ENCODE data around the gene NMNAT2. TPM values are rescaled to one million over a fixed set of nuclear protein-coding genes. Genes with fewer than 3 reads are reported as not detected.
"Not testable (repeated sequence)": the region's sequence is repeated elsewhere in the genome, so short reads cannot be mapped to it uniquely, and the experiment has no call there.

NMNAT2 gene
- polyA plus RNA-seq, 10 donors = 0.99 to 2.0 (median 1.5) TPM

GRCh38 chr1:183288583-183288982 lies 129.6 kb downstream of the NMNAT2 start:
- no peak for DNase-seq

DNA sequence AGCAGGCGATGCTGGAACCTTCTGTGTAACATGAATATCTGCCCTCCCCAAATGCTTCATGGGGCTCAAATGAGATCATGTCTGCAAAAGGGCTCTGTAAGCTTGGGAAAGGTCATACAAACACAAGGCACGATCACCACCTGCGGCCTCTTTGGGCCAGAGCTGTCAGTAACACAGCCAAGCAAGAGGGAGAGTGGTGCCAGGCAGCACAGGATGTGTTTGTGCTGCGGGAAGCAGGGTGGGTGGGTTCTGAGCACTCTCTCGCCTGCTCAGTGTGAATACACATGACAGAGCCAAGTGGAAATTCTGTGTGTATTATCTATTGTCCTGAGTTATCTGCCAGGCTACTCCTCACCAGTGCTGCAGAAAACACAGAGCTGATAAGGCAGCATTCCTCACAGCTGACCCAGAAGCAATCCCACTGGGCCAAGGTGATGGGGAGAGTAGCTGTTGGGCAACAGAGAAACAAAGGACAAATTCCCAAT lies 130.9 kb downstream of the NMNAT2 start:
- DNase-seq = peak in 1 of 3 donors; percentile 66

GRCh38 chr1:183285746-183286145 lies 132.4 kb downstream of the NMNAT2 start:
- DNase-seq = no peak

GRCh38 chr1:183285256-183285655 lies 132.9 kb downstream of the NMNAT2 start:
- no peak for DNase-seq

DNA sequence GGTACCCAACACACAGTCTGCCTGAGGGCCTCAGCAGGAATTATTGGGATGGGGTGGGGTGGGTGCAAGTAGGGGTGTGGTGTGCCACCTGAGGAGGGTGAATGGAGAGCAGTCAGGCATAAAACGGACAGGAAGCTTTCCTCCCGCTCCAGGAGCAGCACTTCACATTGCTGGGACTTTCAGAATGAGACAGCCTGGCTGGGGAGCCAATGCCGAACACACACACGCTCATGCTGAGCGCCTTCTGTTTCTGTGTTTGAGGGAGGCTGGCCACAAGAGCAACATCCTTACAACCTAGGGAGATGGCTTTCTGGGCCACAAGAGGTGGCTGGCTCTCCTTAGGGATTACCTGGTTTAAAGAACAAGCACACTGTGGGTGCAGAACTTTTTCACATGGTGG lies 134.1 kb downstream of the NMNAT2 start:
- no peak for DNase-seq

- peak in 1 of 3 donors; percentile 45 for DNase-seq
Measured at GRCh38 chr1:183283286-183283685, 134.9 kb downstream of the NMNAT2 start.

GRCh38 chr1:183282101-183282855 lies 135.9 kb downstream of the NMNAT2 start:
- DNase-seq = peak in 1 of 3 donors; percentile 37

DNA sequence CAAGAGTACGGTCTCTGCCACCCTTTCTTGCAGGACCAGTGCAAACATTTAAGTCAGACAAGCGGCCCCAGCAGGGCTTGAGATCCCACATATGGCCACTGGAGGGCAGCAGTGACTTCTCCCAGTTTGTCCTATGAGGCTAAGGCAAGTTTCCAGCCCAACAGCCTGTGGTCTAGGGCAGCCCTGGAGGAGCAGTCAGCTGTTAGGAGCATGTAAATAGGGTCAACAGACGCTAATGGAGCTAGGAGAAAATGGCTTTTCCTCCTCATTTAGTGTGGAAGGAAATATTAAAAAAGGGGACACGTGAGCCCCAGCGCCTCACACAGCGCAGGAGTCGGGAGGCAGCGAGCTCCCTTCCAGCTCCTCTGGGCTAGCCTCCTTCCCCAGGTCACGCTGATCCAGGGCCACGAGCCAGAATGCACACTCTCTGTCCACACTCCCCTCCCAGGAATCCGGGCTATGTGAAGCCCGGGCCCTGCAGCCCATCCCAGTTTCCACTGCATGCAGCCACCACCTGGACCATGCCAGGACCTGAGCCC lies 136.6 kb downstream of the NMNAT2 start:
- peak; percentile 93 to 96 (median 95) for DNase-seq

- DNase-seq = no peak
Measured at GRCh38 chr1:183281039-183281438, 137.1 kb downstream of the NMNAT2 start.

- DNase-seq = no peak
Measured at GRCh38 chr1:183279835-183280234, 138.3 kb downstream of the NMNAT2 start.

DNA sequence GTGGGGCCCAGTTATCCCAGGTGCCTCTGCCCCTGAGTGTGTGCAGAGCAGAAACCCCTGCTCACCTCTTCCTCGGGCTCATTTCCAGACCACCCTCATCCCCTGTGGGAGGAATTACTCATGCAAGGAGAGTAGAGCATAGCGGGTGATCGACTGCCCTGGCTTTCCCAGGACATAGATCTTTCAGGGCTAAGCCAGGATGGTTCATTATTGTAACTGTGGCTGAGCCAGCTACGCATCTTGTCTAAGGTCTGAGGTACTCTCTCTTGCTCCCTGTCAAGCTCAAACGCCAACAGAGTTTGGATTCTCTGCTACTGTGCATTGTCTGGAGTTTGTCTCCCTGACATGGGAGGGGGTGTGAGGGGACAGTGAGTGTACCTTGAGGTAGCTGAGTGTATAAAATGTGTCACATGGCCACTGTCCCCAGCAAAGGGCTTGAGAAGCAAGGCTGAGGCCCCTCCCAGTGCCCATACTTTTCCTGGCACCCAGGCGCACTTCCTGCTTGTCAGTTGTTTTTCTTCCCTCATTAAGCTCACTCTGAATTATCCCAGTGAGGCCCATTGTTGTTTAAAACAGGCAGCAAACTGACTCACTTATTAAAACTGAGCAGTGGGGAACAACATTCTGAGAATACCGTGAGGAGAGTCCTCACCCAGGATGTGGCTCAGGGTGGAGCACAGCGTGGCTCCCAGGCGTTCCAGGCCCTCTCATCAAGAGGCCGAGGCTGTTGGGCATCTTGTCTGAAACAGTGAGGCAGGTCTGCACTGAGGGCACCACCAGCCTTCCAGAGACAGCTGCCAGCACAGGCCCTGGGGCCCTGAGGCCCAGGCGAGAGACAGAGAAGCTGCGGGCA lies 139.2 kb downstream of the NMNAT2 start:
- peak in 1 of 3 donors; percentile 31 for DNase-seq

DNA sequence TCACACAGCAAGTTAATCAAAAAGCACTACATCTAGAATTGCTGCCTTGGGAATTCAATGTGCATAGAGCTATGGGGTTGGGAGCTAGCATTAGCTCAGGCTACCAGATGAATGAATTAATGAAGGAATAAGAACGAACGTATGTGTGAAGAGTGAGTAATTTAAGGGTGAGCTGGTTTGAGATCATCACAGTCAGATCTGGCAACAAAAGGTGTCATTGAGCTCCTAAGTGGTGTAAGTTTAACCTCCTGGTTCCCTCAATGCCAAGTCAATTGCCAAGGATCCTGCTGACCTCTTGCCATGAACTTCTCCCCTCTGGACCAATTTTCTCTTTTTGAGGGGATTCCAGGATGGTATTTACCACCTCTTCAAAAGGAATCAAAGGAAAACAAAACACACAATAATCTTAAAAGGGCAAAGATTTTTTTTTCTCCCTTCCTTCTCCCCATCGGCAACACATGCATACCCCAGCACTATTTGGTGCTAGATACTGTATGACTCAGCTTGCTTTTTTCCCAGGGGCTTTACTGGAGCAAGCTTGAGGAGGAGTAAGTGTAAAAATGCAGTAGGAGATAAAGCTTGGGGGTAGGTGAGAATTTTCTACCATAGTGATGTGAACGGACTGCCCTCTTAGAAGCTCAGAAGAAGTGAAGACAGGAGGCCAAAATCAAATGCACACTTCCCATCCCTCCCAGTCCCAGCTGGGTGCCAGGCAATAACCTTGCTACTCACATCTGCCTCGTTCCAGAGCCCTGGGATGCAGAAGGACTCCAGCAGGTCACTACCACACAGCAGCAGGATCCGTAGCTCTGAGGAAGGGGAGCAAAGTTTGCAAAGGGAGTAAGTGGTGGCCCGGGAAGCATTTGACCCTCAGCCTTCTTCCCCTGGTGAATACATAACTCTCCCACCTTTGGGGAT lies 140.1 kb downstream of the NMNAT2 start:
- DNase-seq = no peak

GRCh38 chr1:183276386-183277080 lies 141.6 kb downstream of the NMNAT2 start:
- no peak for DNase-seq

DNA sequence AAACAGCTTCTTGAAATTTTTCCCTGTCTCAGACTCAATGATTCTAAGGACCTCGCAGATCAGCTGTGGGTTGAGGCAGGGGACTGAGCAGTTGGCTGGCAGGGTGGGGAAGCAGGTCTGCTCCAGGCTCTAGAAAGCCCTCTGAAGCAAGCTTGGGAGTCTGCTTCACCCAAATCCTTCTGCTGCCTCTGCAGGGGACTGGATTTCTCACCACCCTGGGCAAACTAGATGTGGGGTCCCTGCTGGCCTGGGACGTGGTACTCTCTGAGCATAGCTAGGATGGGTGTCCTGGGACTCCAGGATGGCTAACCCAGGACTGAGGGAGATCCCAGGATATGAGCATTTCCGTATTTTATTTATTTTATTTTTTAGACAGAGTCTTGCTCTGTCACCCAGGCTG lies 142.9 kb downstream of the NMNAT2 start:
- no peak for DNase-seq

GRCh38 chr1:183274836-183275235 lies 143.3 kb downstream of the NMNAT2 start:
- DNase-seq = no peak

GRCh38 chr1:183273984-183274383 lies 144.2 kb downstream of the NMNAT2 start:
- DNase-seq = not testable (repeated sequence)

DNA sequence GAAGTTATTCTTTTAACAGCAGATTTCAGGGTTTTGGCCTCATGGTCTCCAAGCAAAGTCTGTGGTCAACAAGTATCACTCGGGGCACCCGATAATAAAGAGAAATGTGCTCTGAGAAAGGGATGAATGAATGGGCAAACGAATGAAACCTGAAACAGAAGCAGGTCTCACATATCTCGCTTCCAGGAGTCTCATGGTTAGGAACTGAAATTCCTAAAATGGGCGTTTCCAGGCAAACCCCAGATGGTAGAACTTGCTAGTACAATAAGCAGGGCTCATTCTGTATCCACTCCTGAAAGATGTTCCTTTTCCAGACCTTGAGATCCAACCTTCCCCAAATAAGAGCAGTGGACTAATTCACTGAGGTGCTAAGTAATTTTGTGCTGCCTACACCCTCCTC lies 144.9 kb downstream of the NMNAT2 start:
- no peak for DNase-seq

GRCh38 chr1:183272390-183272848 lies 145.8 kb downstream of the NMNAT2 start:
- peak in 1 of 3 donors; percentile 66 for DNase-seq

DNA sequence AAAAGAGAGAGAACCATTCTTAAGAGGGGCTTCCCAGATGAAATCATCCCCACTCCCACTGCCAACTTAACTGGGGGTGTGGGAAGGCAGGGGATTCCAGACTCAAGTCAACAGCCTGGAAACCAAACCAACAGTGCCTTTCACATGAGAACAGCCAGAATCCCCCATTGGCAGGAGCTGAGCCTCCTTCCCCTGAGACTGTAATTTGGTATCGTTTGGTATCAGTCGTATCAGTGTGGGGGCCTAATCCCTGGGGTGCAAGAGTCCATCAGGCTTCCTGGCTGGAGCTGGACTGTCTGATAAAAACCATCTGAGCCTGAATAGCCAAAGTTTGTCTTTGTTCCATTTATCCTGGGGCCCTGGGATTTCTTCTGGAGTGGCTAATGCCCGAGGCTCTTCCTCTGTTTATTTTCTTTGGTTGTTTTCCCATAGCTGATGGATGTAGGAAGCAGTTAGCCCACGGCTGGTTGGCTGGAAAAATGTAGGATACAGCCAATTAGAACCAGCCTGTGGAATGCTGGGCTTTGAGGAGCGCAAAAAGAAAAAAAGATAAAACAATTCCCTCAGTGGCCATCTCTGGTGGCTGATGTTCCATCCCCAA lies 147.5 kb downstream of the NMNAT2 start:
- peak in 2 of 3 donors; percentile 20 to 64 for DNase-seq

All from muscle of back (tissue), 11 donors.